Nephron progenitor cell (in vitro differentiated cells): ENCODE measurements around the gene RPGRIP1L.

Experiments used
- DNase-seq: peaks from one replicate; pipeline ENCODE4 v3.0.0; 2021
- H3K27ac Mint-ChIP-seq: 2 replicates; pipeline ENCODE4 v1.8.0; 2021; ENCODE audit warnings: mild to moderate bottlenecking, moderate library complexity, mixed read lengths
- H3K27me3 Mint-ChIP-seq: 2 replicates; pipeline ENCODE4 v1.8.0; 2021; ENCODE audit warnings: mild to moderate bottlenecking, low read depth, mixed read lengths; ENCODE audit not compliant: poor library complexity
- H3K36me3 Mint-ChIP-seq: 2 replicates; pipeline ENCODE4 v1.8.0; 2021; ENCODE audit warnings: low read depth, mixed read lengths
- H3K4me1 Mint-ChIP-seq: 2 replicates; pipeline ENCODE4 v1.8.0; 2021; ENCODE audit warnings: mixed read lengths
- H3K4me3 Mint-ChIP-seq: 2 replicates; pipeline ENCODE4 v1.8.0; 2021; ENCODE audit warnings: mild to moderate bottlenecking, moderate library complexity, mixed read lengths
- H3K9me3 Mint-ChIP-seq: 2 replicates; pipeline ENCODE4 v1.8.0; 2021; ENCODE audit warnings: mild to moderate bottlenecking, moderate library complexity, mixed read lengths
- TF ChIP-seq, protein P1 (sequence below): fragments of 200-600 bp; sonication (generic); IDR thresholded peaks from 2 replicates; pipeline ENCODE4 v1.5.0; 2021; ENCODE audit warnings: antibody characterized with exemption

Gene RPGRIP1L

GRCh38 chr16:53736297-53736696 is 32.6 kb upstream of the RPGRIP1L start:
- Mint-ChIP-seq H3K27ac (peak overlapping the region; percentile 49), H3K9me3 (no peaks in the 10 kb centered on the region), H3K27me3 (no peaks in the 10 kb centered on the region), H3K36me3 (peaks cover 10% of the 10 kb centered on the region), H3K4me3 (no peak overlapping the region), H3K4me1 (peaks cover 42% of the 10 kb centered on the region)
- TF ChIP-seq, protein P1, sequence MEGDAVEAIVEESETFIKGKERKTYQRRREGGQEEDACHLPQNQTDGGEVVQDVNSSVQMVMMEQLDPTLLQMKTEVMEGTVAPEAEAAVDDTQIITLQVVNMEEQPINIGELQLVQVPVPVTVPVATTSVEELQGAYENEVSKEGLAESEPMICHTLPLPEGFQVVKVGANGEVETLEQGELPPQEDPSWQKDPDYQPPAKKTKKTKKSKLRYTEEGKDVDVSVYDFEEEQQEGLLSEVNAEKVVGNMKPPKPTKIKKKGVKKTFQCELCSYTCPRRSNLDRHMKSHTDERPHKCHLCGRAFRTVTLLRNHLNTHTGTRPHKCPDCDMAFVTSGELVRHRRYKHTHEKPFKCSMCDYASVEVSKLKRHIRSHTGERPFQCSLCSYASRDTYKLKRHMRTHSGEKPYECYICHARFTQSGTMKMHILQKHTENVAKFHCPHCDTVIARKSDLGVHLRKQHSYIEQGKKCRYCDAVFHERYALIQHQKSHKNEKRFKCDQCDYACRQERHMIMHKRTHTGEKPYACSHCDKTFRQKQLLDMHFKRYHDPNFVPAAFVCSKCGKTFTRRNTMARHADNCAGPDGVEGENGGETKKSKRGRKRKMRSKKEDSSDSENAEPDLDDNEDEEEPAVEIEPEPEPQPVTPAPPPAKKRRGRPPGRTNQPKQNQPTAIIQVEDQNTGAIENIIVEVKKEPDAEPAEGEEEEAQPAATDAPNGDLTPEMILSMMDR = no peak
- DNase-seq = no peak

DNA sequence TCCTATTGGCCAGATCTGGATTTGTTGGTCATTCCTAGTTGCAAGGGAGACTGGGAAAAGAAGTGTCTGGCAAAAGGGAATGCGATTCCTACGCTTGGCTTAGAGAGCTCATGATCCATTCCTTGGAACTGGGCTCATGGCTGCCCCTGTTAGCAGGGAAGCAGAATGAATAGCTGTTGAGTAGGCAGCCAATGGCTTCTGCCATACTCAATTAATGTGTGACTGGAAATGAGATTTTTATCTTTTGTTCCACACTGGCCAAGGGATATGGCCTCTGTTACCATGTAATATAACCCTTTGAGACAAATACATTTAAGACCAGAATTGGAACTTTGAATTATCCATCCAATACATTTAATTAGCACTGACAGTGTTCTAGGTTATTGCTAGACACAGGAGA is 31.2 kb upstream of the RPGRIP1L start:
- Mint-ChIP-seq H3K27me3 (no peaks in the 10 kb centered on the region), H3K9me3 (no peaks in the 10 kb centered on the region), H3K36me3 (peaks cover 16% of the 10 kb centered on the region), H3K4me1 (peaks cover 31% of the 10 kb centered on the region), H3K4me3 (no peak overlapping the region), H3K27ac (no peak overlapping the region)
- no peak for DNase-seq
- TF ChIP-seq, protein P1 = no peak

DNA sequence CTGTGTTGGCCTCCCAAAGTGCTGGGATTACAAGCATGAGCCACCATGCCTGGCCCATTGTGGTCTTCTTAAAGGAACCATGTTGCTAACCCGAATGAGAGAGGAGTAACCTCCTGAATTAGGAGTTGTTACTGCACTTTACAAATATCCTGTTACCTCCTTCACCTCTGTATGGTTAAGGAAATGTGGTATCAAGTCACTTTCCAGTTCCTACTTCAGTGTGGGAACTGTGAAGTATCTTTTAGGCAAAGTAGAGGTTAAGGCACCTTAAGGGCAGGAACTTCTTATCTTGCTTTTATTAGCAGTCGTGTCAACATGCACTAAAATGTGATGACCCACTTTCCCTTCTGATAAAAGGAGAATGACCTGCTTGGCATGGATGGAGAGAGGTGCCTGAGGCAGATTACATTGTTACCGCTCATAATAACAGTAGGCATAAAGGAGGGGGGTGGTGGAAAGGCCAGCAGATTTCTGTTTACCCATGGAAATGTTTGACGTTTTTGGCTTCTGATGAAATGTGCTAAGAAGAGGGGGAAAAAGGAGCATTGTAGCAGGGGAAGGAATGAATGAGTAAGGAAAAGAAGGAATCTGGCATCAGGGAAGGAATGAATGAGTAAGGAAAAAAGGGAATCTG is 28.8 kb upstream of the RPGRIP1L start:
- H3K27me3 Mint-ChIP-seq = no peaks in the 10 kb centered on the region
- peak overlapping the region; percentile 74 for H3K27ac Mint-ChIP-seq
- H3K4me1 Mint-ChIP-seq = peaks cover 46% of the 10 kb centered on the region
- no peak overlapping the region for H3K4me3 Mint-ChIP-seq
- peaks cover 16% of the 10 kb centered on the region for H3K36me3 Mint-ChIP-seq
- no peaks in the 10 kb centered on the region for H3K9me3 Mint-ChIP-seq
- DNase-seq = no peak
- TF ChIP-seq, protein P1 = no peak

GRCh38 chr16:53730693-53731092 is 27.0 kb upstream of the RPGRIP1L start:
- TF ChIP-seq, protein P1 = no peak
- H3K9me3 Mint-ChIP-seq = no peaks in the 10 kb centered on the region
- peaks cover 44% of the 10 kb centered on the region for H3K4me1 Mint-ChIP-seq
- H3K27me3 Mint-ChIP-seq = no peaks in the 10 kb centered on the region
- no peak overlapping the region for H3K4me3 Mint-ChIP-seq
- DNase-seq = no peak
- peak overlapping the region; percentile 7 for H3K27ac Mint-ChIP-seq
- H3K36me3 Mint-ChIP-seq = peaks cover 19% of the 10 kb centered on the region

GRCh38 chr16:53726625-53727024 is 23.0 kb upstream of the RPGRIP1L start:
- Mint-ChIP-seq H3K4me3 (peak overlapping the region; percentile 2), H3K36me3 (peaks cover 18% of the 10 kb centered on the region), H3K9me3 (no peaks in the 10 kb centered on the region), H3K27me3 (no peaks in the 10 kb centered on the region), H3K4me1 (peaks cover 36% of the 10 kb centered on the region), H3K27ac (peak overlapping the region; percentile 55)
- TF ChIP-seq, protein P1 = no peak
- DNase-seq = peak; percentile 40

GRCh38 chr16:53721017-53721416 is 17.4 kb upstream of the RPGRIP1L start:
- Mint-ChIP-seq H3K36me3 (peaks cover 5% of the 10 kb centered on the region), H3K4me1 (peaks cover under 1% of the 10 kb centered on the region), H3K27ac (no peak overlapping the region), H3K4me3 (no peak overlapping the region), H3K9me3 (no peaks in the 10 kb centered on the region), H3K27me3 (peaks cover 5% of the 10 kb centered on the region)
- DNase-seq = no peak
- TF ChIP-seq, protein P1 = no peak
